Tibial nerve (tissue), 4 donors: ENCODE data around the gene PTN.

Experiments
- CTCF ChIP-seq, 5 experiments: fragments of 200-600 bp in 3 of 5; fragments of 450-650 bp in 2 of 5; sonication (generic) in 3 of 5; IDR thresholded peaks; one replicate each; pipeline ENCODE4 v1.5.1; 2016 to 2019; ENCODE audit warnings: antibody characterized with exemption in 5 of 5, mild to moderate bottlenecking in 3 of 5, moderate library complexity in 2 of 5
- EP300 ChIP-seq, 2 donors: sonication (generic); formaldehyde crosslinking; IDR thresholded peaks; one replicate each; pipeline ENCODE4 v1.6.1; 2017; ENCODE audit warnings: antibody characterized with exemption in 2 of 2, mild to moderate bottlenecking in 1 of 2
- POLR2A ChIP-seq, 2 donors: fragments of 450-650 bp; IDR thresholded peaks; one replicate each; pipeline ENCODE4 v1.6.1; 2017; ENCODE audit warnings: antibody characterized with exemption in 2 of 2, mild to moderate bottlenecking in 2 of 2, moderate library complexity in 2 of 2

GRCh38 chr7:137345799-137346449 lies 2.4 kb upstream of the PTN start:
- no peak for TF ChIP-seq CTCF (IDR thresholded peaks at IDR 0.05)
- TF ChIP-seq POLR2A (IDR thresholded peaks at IDR 0.05): no peak
- TF ChIP-seq EP300 (IDR thresholded peaks at IDR 0.05): no peak
